GM21576 (cell line): ENCODE results near the gene OBSCN.

Experiments used
- ATAC-seq: cut with Tn5 transposase; IDR thresholded peaks from one replicate; pipeline ENCODE4 v1.9.1; 2021; ENCODE audit warnings: mild to moderate bottlenecking, moderate library complexity; ENCODE audit not compliant: unreplicated experiment

OBSCN gene

DNA sequence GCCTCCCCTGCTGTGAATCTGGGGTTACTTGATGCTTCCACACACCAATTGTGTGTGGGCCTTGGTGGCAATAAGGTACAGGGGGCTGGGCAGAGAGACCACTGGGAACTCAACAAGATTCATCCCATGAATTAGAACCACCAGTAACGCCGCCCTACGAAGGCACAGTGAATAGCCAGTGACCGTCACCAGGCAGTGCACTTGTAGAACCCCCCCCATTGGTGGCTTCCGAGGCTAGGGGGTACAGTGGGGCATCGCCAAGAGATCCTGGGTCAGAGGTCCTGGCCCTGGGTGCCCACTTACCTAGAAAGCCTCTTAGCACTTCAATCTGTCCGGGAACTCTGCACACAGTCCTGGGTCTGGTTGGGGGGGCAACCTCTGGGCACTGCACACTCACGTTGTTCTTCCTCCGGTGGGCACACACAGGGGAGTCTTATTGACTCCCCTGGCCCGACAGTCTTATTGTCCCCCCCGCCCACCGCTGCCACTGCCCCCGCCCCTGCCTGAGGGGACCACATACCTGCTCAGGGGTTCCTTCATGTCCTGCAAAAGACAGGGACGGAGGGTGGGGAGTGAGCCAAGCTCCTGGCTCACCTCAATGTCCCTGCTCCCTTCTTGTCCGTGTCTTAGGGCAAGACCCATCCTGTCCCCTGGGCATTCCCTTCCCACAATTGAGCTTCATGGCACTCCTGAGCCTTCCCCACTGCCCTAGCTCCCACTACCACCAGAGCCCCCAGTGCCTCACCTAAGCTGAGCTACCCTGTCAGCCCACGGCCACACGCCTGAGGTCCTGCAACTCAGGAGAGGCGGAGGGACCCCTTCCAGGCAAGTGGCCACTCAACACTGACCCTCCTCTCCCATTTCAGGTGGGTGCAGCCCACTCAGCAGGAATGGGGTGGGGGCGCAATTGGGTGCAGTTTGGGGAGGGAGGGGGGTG is 201.3 kb downstream of the OBSCN start:
- no peak for ATAC-seq

- ATAC-seq = no peak
Observed at GRCh38 chr1:228410015-228410414, 202.2 kb downstream of the OBSCN start.

- no peak for ATAC-seq
Observed at GRCh38 chr1:228410671-228411070, 202.8 kb downstream of the OBSCN start.

GRCh38 chr1:228411121-228411520 is 203.3 kb downstream of the OBSCN start:
- no peak for ATAC-seq

GRCh38 chr1:228411548-228412430 is 203.9 kb downstream of the OBSCN start:
- no peak for ATAC-seq

- no peak for ATAC-seq
Observed at GRCh38 chr1:228413241-228414010, 205.6 kb downstream of the OBSCN start.

DNA sequence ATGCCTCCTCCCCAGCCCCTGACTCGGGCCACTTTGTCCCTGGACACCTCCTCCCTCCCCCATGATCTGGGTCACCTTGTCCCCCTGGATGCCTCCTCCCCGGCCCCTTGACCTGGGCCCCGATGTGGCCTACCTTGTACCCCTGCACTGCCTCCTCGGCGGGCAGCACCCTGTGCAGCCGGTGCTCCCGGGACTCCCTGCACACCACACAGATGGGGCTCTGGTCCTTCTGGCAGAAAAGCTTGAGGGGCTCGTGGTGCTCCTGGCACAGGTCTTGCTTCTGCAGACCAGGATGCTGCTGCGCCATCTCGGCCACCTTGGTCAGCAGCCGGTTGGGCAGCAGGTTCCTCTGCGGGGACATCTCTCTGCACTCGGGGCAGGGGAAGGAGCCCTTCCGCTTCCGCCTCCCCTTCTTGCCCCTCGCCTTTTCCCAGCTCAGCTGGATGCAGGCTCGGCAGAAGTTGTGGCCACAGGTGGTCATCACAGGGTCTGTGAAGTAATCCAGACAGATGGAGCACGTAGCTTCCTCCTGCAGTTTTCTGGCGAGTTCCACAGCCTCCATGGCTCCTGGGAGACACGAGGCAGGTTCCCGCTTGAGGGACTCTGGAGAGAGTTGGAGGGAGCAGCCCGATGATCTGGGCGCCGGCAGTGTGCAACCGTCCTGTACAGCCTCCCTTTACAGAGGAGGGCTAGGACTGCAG is 206.8 kb downstream of the OBSCN start:
- ATAC-seq = no peak

- no peak for ATAC-seq
Observed at GRCh38 chr1:228415221-228415620, 207.4 kb downstream of the OBSCN start.

DNA sequence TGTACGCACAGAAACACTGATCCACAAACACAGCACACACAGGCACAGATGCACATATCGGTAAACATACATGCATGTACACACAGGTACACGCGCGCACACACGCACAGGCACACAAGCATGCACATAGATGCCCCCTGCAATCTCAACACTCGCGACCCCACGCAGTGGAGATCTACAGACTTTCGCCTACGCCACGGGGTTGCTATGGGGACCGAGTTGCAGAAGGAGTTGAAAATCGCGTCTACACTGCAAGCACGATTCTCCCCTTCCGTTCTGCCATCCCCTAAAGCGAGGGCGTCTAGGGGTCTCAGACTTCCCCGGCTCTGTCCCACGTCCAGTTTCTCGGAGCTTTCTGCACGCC is 208.0 kb downstream of the OBSCN start:
- ATAC-seq = no peak

DNA sequence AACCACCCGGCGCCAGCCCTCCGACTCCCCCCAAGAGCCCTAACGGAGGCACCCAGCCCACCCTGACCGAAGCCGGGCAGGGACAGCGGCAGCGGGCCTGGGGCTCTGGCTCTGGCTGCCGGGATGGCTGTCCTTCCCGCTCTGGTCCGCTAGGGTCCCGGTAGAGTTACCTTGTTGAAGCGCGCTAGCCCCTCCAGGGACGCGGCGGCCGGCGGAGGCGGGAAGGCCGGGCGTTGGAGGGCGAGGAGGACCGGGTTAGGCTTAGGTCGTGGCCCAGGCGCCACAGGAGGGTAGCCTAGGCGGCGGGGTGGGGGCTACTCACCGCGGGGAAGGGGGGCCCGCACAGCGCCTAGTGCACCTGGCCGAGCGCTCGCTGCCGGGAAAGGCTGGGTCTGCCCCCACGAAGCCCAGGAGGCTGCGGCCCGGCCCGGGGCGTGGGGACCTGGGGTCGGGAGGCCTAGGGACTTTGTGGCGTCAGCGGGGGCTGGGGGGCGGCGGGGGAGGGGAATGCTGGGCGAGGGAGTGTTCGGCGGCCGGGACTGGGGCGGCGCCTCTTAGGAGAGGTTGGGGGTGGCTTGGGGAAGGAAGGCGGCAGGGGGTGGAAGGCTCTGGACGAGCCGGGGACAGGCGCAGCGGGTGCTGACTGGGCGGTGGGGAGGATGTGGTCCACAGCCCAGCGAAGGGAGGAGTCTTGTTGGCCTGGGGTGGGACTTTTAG is 208.5 kb downstream of the OBSCN start, which contains the start of gene TRIM17:
Gene TRIM17, minus strand, starts transcription at position 645 of the 717 bp plus-strand sequence. CDS start 1,789 bp downstream, outside the sequence.
- ATAC-seq = no peak

DNA sequence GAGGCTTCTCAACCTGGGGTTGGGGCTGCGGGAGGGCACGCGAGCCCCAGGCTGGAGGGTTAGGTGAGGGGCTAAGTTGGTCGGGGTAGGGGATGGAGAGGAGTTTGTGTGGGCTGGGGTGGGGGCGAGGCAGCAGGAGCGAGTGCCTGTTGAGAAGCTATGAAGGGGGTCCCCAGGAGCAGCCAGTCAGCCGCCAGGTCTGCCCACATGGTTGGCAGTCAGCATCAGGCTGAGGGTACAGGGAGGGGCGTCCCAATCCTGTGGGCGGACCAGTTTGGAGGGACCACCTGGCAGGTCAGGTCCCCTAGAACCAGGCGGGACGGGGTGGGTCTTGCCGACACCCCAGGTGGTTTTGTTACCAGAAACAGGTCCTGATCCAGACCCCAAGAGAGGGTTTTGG is 209.2 kb downstream of the OBSCN start:
- ATAC-seq = no peak

GRCh38 chr1:228417483-228418203 is 209.8 kb downstream of the OBSCN start:
- no peak for ATAC-seq

DNA sequence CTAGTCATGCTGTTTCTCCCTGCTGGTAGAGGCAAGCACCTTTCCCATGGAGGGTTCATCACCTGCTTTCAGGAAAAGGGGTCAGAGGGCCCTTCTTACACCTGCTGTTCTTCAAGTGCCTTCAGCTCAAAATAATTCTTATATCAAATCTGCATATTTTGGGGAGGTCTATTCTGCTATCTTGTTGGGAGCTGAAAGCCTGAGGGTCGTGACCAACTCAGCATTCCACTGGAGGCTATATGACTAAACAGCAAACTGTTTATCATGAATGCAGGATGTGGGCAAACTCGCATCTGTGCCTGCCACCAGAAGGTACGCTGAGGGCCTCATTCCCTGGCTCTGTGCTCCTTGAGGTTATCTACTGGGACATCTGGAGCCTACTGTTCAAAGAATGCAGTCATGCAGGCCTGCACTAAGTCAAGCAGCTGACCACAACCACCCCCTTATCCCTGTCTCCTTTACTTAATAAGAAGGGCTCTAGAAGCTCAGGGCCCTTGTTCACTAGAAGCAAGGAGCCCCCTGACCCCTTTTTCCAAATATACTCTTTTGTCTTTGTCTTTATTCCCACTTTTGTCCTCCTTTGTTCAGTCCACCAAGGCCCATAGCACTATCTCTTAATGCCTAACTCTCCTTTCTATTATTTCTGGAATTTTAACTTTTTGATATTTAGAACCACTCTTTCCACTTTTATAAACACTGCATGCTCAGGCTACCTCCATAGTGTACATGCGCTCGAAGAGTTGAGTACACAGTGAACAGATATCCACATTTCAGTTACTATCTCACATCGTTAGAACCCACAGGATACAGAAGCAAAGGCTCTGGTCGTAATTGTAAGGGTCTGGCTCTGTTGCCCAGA is 213.4 kb downstream of the OBSCN start:
- no peak for ATAC-seq

DNA sequence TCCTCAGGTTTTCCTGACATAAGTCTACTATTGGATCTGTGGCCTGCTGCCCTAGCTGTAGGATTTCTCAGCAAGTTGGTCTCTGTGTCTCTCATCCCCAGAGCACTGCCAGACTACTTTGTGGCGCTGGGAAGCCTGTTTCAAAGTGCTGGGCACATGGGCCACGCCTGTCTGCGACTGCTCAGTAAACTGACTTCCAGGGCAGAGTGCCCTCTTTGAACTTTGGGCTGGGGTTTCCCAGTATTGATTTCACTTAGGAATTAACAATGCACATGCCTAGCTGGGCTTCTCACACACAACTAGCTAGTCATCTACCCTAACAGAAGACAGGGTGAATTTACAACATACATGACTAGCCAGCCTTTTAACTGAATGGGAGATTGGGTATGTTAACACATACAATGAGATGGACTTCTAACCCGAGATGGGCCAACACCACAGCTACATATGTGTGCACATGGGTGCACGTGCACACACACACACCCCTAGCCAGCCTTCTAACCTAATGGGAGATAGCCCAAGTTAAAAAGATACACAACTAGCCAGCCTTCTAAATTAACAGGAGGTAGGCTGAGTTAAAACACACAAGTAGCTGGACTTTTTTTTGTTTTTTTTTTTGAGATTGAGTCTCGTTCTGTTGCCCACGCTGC is 215.7 kb downstream of the OBSCN start:
- no peak for ATAC-seq

DNA sequence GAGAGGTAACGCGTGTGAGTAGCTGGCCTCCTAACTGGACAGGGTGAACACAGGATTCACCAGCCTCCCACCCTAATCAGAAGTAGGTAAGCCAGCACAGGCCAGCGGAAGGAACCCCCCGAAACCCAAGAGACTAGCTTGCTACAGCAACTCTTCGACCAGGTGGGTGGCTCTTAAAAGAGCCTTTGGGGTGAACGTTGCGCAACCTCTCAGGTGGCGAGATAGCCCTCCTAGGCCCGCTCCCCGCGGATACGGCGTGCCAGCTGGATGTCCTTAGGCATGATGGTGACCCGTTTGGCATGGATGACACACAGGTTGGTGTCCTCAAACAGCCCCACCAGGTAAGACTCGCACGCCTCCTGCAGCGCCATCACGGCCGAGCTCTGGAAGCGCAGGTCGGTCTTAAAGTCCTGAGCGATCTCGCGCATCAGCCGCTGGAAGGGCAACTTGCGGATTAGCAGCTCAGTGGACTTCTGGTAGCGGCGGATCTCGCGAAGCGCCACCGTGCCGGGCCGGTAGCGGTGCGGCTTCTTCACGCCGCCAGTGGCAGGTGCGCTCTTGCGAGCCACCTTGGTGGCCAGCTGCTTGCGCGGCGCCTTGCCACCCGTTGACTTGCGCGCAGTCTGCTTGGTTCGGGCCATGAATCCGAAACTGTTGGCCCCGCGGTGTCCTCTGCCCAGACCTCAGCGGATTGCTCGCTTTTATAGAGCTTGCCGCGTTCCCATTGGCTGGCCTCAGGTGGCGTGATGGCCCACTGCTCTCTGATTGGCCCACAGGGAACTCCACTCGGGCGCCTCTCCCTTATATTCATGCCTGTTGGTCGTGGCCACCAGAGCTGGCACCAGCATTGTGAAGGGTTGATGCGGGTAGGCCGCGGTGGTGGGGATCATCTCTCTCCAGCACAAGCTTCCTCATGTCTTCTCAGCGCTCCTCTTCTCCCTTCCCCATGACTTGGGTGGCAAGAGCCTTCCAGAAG is 217.1 kb downstream of the OBSCN start:
- no peak for ATAC-seq

DNA sequence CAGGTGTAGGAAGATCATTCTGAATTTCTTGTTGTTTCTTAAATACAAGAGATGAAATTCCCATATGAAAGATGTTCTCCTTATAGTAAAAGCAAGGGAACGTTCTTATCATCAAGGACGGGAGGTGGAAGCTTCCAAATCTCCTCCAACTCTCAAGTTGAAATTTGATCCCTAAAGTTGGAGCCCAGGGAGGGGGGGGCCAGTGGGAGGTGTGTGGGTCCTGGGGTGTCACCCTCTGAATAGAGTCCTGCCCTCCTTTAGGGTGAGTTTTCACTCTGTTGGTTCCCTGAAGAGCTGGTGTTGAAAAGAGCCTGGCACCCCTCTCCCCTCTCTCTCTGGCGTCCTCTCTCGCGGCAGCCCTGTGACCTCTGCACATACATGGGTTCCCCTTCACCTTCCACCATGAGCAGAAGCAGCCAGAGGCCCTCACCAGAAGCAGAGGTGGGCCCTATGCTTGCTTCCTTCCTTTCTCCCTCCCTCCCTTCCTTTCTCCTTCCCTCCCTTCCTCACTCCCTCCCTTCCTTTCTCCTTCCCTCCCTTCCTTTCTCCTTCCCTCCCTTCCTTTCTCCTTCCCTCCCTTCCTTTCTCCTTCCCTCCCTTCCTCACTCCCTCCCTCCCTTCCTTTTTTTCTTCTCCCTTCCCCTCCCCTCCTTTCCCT is 218.8 kb downstream of the OBSCN start:
- no peak for ATAC-seq
